GM10847 (cell line): ENCODE results near the gene DCC.

Source experiments
- POLR2A ChIP-seq: IDR thresholded peaks from 2 replicates; pipeline ENCODE4 v1.6.1; 2011; ENCODE audit not compliant: insufficient read length; ENCODE audit errors: extremely low read depth

DCC gene

DNA sequence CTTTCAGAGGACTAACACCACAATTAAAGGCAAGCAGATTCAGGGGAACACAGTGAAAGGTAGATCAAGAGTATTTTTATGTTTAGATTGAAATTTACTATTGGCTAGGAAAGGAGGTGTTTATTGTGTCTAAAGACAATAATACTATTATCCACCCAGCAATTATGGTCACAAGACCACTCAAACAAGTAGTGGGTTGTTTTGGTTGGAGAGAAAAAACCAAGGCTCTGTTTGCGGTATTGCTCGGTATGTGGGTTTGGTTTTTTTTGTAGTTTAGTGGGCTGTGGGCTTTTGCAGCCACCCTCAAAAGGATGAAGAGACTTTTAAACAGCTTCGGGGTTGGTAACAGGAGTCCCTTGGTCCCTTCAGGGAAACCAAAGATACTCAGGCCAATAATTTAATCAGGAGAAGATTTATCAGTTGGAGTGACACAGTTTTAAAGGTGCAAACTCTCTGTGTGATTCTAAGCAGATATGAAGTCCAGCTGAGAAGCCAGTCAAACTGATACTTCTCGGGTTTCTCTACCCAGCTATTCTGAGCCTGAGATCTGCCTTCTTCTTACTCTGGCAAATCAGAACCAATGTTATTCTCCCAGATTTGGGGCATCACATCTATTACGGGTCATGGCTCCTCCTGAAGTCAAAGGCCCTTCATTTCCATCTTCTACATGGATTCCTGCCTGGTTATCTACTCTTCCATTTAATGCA lies 55.3 kb downstream of the DCC start:
- TF ChIP-seq POLR2A = no peak

DNA sequence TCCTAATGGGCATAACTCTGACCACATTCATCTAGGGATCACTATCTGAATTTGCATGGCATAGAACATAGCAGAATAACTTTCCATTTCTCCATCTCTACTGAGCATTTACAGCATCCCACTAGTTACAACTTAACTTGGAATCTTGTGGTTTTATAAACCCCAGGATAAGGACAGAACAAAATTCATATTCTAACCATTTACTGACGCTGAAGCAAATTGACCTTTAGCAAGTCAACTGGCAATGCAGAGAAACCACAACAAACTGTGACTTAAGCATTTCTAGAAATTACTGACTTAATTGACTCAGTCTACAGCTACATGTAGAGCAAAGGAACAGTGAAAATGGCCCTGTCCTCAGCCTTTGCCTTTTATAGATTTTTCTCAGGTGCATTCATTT lies 61.2 kb downstream of the DCC start:
- TF ChIP-seq POLR2A = no peak

DNA sequence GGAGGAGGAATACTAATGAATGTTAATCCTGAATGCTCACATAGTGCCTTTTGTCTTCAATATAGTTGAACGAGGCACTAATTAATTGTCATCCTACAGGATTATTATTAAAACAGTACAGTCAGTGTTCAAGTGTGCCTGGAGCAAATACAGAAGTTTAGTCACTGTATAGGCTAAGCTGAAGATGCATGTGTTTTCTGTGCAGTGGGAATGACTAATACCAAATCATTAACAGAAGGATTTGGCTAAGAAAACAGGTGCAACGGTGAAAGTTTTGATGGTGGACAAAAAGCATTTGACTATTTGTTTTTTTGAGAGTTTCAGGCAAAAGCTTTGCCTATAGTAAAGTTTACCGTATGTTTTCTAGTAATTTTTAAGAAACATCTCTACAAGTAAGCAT lies 62.8 kb downstream of the DCC start:
- TF ChIP-seq POLR2A = no peak

DNA sequence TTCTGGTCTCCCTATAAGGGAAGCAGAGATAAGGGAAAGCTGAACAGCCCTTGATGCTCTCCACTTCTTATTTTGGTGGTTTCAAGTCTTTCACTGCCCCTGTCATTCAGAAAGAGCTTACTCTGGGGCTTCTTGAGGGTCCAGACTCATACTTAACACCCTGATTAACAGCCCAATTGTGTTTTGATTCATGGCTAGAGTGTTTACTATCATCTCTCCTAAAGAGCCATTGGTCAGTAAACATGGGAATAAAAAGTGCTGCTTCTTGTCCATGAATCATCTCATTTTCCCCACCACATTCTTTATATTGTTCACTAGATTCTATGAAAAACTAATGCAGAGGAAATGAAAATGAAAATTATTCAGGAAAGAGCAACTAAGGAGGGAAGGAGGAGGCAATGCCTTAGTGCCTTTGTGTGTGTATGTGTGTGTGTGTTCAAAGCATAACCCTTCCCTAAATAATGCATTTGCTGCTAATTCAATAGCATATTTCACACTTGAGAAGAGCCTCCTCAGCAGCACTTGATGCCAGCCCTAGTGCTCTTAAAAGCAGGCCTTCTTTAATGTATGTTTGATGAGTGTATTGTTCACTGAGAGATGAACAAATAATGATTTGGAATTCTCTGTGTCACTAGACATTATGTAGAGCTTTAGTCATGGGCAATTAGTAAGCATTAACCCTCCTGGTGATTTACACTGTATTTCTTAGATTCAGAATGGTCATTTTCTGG lies 63.5 kb downstream of the DCC start:
- no peak for TF ChIP-seq POLR2A

DNA sequence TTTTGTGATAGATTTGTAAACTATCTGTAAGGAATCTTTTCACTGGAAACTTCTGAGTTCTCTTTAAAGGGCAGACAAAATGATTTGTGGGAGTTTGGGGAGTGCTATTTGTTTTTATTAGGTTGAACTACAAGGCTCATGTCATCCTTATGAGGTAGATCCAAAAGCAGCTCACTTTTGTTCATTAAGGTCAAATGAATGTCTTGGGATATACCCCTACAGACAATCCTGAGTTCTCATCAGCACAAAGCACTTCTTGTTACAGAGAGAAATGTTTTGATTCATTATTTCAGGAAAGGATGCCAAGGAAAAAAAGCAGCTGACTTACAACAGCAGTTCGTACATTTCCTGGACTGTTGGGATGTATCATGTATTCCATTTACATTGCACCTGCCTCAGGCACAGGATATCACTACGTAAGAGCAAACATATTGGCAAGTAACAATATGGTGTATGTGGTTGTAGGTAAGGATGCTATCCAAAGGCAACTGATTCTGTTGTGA lies 68.9 kb downstream of the DCC start:
- TF ChIP-seq POLR2A = no peak

DNA sequence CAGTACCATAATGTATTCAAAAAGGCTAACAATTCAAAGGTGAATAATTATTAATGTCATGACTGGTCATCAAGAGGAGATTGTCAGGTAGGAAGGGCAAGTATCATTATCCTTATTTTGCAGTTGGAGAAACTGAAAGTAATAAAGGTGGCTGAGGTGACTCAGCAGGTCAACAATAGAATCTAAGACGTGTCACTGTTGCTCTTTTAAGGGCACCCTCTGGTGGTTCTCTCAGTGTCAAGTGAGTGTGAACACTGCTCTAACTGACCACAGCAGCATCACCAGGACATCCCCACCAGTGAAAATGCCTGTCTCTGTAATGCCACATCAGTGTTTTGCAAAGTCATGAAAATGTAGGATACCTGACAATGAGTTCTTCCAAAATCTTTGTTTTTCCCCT lies 69.7 kb downstream of the DCC start:
- no peak for TF ChIP-seq POLR2A

DNA sequence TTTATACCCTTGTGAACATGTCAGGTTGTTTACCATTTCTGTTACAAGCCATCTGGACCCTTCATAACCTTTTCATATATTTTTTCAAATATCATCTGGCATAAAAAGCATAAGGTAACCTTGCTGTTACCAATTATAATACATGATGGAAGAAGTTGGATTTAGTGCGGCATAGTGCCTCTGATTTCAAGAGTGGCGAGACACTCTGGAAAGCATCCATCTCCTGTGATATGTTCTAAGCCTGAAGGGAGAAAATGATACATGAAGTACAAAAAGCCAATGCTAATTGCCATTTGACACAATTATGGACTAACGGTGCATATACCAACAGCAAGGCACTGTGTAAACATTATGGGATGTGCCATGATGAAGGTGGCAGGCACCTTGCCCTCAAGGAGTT lies 75.1 kb downstream of the DCC start:
- TF ChIP-seq POLR2A = no peak

DNA sequence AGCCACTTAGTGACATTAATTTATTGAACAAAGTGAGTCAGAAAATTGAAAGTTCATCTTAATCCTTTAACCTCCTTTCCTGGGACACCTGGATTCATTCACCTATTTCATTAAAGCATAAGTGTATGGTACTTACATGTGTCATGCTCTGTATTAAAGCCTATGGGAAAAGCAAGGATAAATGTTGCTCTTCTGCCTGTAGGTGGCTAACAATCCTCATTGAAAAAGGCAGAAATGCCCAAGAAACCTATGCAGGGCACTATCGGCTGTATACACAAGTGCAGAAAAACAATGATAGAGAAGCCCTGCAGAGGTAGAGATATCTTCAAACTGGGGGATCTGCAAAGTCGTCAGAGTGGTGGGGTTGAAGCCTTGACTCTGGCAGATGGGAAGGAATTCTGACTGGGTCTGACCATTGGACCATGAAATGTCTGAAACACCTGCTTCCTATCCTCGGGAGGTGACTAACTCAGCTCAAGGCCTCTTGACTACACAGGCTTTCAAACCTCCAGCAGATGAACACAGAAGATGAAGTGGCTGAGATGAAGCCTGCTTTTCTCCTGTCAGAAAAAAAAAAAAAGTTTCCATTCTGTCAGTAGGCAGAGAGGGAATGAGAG lies 83.1 kb downstream of the DCC start:
- TF ChIP-seq POLR2A = no peak

DNA sequence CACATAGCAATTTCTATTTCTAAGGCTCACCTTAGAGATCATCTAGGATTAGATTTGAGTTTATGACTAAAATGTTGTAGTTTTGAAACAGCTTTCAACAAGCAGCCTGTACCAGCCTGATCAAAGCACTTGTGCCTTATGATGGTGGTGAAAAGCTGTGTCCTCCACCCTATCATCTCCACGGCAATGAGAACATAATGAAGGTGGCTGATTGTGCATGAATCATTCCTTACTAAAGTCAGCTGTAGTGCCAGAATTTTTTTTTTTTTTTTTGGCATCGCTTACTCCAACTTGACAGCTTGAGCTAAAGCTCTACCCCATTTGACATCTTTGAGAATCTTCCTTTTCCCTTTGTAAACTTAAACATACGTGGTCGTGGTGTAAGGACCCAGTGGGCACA lies 86.0 kb downstream of the DCC start:
- TF ChIP-seq POLR2A = no peak

DNA sequence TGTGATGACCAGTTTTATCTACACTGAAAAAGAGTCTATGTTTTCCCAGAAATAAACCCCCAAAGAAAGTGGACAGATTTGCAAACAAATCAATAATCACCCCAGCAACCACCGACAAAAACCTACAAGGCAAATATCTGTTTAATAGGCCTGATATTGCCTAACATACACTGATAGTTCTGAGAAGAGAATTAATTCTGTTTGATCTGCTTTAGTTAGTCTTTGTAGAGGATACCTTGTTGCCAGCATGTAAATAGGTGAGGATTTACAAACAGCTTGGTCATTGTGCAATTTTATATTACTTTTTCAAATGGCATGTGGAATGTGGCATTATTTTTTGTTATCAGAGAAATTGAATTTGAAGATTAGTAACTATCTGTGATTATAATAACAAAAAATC lies 86.5 kb downstream of the DCC start:
- TF ChIP-seq POLR2A = no peak

DNA sequence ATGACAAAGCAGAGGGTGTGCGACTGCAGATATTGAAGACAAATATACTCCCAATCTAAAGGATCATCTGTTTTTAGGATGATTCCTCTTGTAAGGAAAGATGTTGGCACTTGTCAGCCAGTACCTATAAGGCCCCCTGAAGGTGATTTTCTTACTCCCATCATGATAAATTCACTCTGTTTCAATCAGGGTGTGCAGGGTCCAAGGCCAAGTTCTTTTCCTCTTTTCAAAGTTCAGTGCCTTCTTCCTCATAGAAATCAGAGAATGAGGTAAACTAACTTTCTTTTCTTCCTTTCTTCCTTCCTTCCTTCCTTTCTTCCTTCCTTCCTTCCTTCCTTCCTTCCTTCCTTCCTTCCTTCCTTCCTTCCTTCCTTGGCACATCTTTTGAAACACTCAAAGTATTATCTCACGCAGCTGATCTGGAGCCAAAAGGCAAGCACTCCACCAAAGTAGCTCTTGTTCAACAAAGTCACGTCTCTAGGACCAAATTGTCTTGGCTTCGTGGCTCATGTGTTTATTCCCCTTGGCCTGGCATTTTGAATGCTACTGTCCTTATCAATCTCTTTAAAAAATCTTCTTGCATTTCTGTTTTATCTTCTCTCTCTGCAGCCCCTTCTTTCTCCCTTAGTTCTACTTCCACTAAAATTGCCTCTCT lies 87.7 kb downstream of the DCC start:
- TF ChIP-seq POLR2A = no peak

DNA sequence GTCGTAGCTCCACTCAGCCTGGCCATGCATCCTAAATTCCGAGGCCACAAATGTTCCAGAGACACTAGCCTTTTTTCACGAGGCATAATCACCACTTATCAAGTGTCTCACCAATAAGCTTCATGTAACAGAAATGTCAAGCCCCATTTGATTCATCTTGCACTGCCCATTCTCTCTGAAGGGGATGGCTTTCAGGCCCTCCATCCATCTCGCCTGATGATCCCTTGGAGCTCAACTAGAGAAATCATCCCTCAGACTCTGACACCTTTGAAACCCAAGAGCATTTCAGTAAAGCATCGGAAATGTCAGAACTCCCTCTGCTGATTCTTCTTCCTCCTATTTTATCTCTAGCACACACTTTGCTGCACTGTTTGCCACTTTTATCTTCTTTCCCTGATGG lies 91.7 kb downstream of the DCC start:
- no peak for TF ChIP-seq POLR2A

DNA sequence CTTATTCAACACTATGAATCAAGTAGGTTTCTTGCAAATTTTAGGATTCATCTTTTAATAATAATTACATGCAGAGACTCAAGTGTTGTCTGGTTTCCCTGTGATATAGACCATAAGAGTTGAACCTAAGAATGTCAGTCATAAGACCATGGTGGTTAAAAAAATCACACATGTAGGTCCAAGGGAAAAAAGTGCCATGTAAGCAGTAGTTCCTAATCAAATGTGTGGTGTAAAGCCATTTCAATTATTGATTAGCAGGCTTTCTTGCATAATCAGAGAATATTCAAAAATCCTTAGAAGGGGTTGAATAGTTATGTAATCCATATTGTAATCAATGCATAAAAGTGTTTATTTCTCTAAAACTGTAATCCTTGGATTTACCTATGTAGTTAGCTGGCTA lies 93.8 kb downstream of the DCC start:
- no peak for TF ChIP-seq POLR2A

DNA sequence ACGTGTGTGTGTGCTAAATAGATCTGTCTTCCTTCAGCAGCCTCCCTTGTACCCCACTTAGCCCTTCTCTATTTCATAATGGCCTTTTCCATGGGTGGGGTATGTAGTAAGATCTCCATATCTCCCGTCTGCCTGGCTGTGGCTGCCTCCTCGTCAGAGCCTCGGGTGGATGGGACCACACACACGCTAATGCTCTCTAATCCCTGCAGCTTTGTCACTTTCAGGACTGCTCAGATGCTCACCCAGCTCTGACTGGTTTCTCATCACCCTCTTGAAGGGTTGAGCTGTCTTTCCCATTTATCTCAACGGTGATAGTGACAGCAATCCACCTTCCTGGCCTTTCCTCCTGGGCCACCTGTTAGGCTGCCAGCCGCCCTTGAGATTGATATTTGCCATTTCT lies 95.3 kb downstream of the DCC start:
- no peak for TF ChIP-seq POLR2A

DNA sequence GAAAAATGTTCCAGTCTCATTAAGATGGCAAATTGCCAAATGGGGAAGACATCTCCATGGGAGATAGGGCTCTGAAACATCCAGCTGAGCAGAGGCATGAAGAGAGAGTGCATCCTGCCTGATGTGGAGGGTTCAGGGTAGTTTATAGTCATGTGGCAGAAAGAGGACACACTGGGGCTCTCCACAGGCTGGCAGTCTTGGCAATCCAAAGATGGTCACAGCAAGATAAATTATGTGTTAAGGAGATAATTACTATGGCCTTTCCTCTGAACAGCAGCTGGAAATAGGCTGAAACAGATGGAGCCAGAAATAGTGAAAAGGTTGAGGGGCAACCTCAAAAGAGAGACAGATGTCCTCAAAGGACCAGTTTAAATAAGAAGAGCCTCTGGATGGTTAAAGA lies 97.2 kb downstream of the DCC start:
- no peak for TF ChIP-seq POLR2A

DNA sequence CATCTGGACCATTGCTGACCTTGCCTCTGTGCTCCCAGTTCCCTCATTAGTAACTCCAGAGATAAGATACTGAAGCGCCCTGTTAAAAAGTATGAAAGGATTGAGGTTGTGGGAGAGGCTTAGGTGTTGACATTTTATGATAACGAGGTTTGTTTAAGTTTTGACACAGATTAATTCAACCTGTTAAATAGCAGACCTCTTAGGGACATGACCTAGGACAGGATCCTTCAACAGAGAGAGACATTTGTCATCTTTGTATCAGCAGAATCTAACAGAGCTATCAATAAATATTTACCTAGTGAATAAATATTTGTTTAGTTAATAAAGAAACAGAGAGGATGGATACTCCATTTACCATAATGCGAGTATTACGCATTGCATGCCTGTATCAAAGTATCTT lies 99.5 kb downstream of the DCC start:
- no peak for TF ChIP-seq POLR2A
